Activated CD8-positive, alpha-beta T cell treated with anti-CD3 and anti-CD28 coated beads, Interleukin-2, amount 10 ng/mL, durations not matched to agents 7 days and 5 days (primary cell): Measurements from ENCODE around the gene AGBL1. TPM values are rescaled to one million over a fixed set of nuclear protein-coding genes. Genes with fewer than 3 reads are reported as not detected.

Experiments used
- ATAC-seq: fragments of 150-1000 bp; cut with Tn5 transposase; one replicate; pipeline ENCODE4 v1.10.0; 2021; ENCODE audit warnings: moderate library complexity
- CTCF ChIA-PET: fragments of 350-600 bp; sonication (Branson Sonifier 250); formaldehyde crosslinking; loops from one replicate; lab custom pipeline; 2021; ENCODE audit warnings: antibody characterized with exemption; lab: Charles Lee
- POLR2A ChIA-PET: fragments of 350-600 bp; sonication (Branson Sonifier 250); formaldehyde crosslinking; loops from one replicate; lab custom pipeline; 2021; ENCODE audit warnings: antibody characterized with exemption; lab: Charles Lee
- DNase-seq: peaks from one replicate; pipeline ENCODE4 v3.0.0-alpha.2; 2020
- H3K27ac Mint-ChIP-seq: one replicate; pipeline ENCODE4 v1.8.0; 2021; ENCODE audit warnings: mild to moderate bottlenecking, mixed read lengths
- H3K27me3 Mint-ChIP-seq: one replicate; pipeline ENCODE4 v1.8.0; 2021; ENCODE audit warnings: low read depth, mixed read lengths
- H3K36me3 Mint-ChIP-seq: one replicate; pipeline ENCODE4 v1.8.0; 2021; ENCODE audit warnings: low read depth, mixed read lengths
- H3K4me1 Mint-ChIP-seq: one replicate; pipeline ENCODE4 v1.8.0; 2021; ENCODE audit warnings: low read depth, mixed read lengths
- H3K4me3 Mint-ChIP-seq: one replicate; pipeline ENCODE4 v1.8.0; 2021; ENCODE audit warnings: mild to moderate bottlenecking, mixed read lengths
- H3K9me3 Mint-ChIP-seq: one replicate; pipeline ENCODE4 v1.8.0; 2022; ENCODE audit warnings: mixed read lengths; ENCODE audit not compliant: insufficient read depth
- total RNA-seq, 2 experiments: library from RNA; stranded (reverse); gene quantifications; one replicate each; pipeline ENCODE4 v1.2.3, GENCODE V29; 2021

AGBL1 gene
- total RNA-seq, 2 experiments from 2014 or later, result not detected

DNA sequence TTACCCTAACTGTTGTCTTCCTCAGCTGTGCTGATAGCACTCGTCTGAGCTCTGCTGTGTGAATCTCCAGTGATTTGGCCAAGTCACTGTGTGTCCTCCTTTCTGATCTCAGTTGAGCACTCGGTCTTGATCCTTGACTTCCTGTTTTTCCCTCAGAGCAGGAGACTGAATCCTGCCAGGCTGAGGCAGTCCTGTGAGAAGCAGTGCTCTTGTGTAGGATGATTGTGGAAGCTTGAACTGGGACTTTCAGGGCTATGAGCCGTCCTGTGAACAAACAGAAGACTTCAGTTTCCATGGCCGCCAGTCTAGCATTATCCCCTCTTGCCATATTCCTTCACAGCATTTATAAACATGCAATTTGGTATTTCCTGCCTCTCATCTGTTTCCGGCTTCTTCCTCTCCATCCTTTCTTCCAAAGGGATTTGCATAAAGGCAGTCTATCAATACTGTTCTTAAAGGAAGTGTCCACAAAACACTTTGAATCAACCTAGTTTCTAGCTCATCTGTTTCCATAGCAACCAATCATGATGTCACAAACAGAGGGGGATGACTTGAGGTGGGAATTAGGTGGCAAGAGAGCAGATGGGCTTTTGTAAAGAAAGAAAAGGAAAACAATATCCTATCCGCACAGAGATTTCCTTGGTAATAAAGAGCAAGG, 237.2 kb downstream of the AGBL1 start:
- DNase-seq (no peak), ATAC-seq (no peak)
- no peaks in the 10 kb centered on the region for H3K4me1 Mint-ChIP-seq
- H3K27me3 Mint-ChIP-seq, result no peaks in the 10 kb centered on the region
- POLR2A ChIA-PET, result no interaction called here
- CTCF ChIA-PET, result no interaction called here
- no peak overlapping the region for H3K4me3 Mint-ChIP-seq
- no peak overlapping the region for H3K27ac Mint-ChIP-seq
- no peaks in the 10 kb centered on the region for H3K36me3 Mint-ChIP-seq
- no peaks in the 10 kb centered on the region for H3K9me3 Mint-ChIP-seq

DNA sequence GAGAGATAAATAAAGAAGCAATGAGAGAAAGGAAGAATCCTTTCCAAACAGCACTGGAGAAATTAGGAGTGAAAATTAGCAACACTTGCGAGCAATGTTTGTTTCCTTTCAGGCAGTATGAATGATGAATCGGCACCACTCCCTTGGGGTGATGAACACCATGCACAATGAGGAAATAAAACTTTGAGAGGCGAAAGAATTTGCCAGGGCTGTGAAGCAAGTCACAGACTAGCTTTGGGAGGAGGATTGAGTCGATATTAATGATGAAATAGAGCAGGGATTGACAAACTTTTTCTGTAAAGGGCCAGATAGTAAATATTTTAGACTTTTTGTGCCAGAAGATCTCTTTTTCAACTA, 237.7 kb downstream of the AGBL1 start:
- no peaks in the 10 kb centered on the region for H3K9me3 Mint-ChIP-seq
- no peak overlapping the region for H3K27ac Mint-ChIP-seq
- DNase-seq (no peak), ATAC-seq (no peak)
- POLR2A ChIA-PET, result no interaction called here
- H3K36me3 Mint-ChIP-seq, result no peaks in the 10 kb centered on the region
- H3K27me3 Mint-ChIP-seq, result no peaks in the 10 kb centered on the region
- CTCF ChIA-PET, result no interaction called here
- H3K4me1 Mint-ChIP-seq, result no peaks in the 10 kb centered on the region
- no peak overlapping the region for H3K4me3 Mint-ChIP-seq

GRCh38 chr15:86322629-86323028, 243.0 kb downstream of the AGBL1 start:
- no peak for DNase-seq
- CTCF ChIA-PET, result no interaction called here
- POLR2A ChIA-PET, result no interaction called here
- no peak overlapping the region for H3K4me3 Mint-ChIP-seq
- no peaks in the 10 kb centered on the region for H3K27me3 Mint-ChIP-seq
- H3K36me3 Mint-ChIP-seq, result no peaks in the 10 kb centered on the region
- no peaks in the 10 kb centered on the region for H3K4me1 Mint-ChIP-seq
- no peak for ATAC-seq
- H3K9me3 Mint-ChIP-seq, result no peaks in the 10 kb centered on the region
- no peak overlapping the region for H3K27ac Mint-ChIP-seq

- DNase-seq (no peak), ATAC-seq (no peak)
- Mint-ChIP-seq H3K4me1 (no peaks in the 10 kb centered on the region), H3K9me3 (no peaks in the 10 kb centered on the region), H3K27me3 (no peaks in the 10 kb centered on the region), H3K4me3 (no peak overlapping the region), H3K36me3 (no peaks in the 10 kb centered on the region), H3K27ac (no peak overlapping the region)
- POLR2A ChIA-PET, result no interaction called here
- CTCF ChIA-PET, result no interaction called here
Measured at GRCh38 chr15:86327230-86327865, 247.7 kb downstream of the AGBL1 start.

GRCh38 chr15:86328658-86329057, 249.0 kb downstream of the AGBL1 start:
- Mint-ChIP-seq H3K27ac (no peak overlapping the region), H3K9me3 (no peaks in the 10 kb centered on the region), H3K36me3 (no peaks in the 10 kb centered on the region), H3K4me3 (no peak overlapping the region), H3K4me1 (no peaks in the 10 kb centered on the region), H3K27me3 (no peaks in the 10 kb centered on the region)
- DNase-seq (no peak), ATAC-seq (no peak)
- ChIA-PET CTCF (no interaction called here), POLR2A (no interaction called here)

- ChIA-PET CTCF (no interaction called here), POLR2A (no interaction called here)
- ATAC-seq (no peak), DNase-seq (no peak)
- Mint-ChIP-seq H3K27ac (no peak overlapping the region), H3K9me3 (no peaks in the 10 kb centered on the region), H3K4me1 (no peaks in the 10 kb centered on the region), H3K4me3 (no peak overlapping the region), H3K36me3 (no peaks in the 10 kb centered on the region), H3K27me3 (no peaks in the 10 kb centered on the region)
Measured at GRCh38 chr15:86329311-86330013, 249.8 kb downstream of the AGBL1 start.

GRCh38 chr15:86333819-86334218, 254.1 kb downstream of the AGBL1 start:
- DNase-seq, result no peak
- ChIA-PET POLR2A (no interaction called here), CTCF (no interaction called here)
- Mint-ChIP-seq H3K36me3 (no peaks in the 10 kb centered on the region), H3K4me1 (no peaks in the 10 kb centered on the region), H3K4me3 (no peak overlapping the region), H3K27me3 (no peaks in the 10 kb centered on the region), H3K27ac (no peak overlapping the region), H3K9me3 (no peaks in the 10 kb centered on the region)
- ATAC-seq, result no peak

- POLR2A ChIA-PET, result no interaction called here
- no peak for DNase-seq
- H3K27me3 Mint-ChIP-seq, result no peaks in the 10 kb centered on the region
Measured at GRCh38 chr15:86336051-86336788, 256.5 kb downstream of the AGBL1 start.

DNA sequence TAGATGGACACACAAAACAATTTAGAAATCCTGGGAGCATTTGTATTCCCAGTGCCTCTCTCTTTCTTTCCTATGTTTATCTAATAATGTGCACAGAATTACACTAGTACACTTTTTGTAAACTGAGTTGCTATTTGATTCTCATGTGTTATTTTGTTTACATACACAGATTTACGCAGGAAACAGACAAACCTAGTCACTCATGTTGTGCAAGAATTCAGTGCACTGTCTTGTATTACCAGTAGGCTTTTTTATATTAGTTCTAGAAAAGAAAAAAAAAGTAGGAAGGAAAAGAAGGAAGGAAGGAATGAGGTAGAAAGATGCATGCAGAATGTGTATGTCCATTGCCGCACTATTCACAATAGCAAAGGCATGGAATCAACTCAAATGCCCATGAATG, 257.4 kb downstream of the AGBL1 start:
- CTCF ChIA-PET, result no interaction called here
- POLR2A ChIA-PET, result no interaction called here
- Mint-ChIP-seq H3K27me3 (no peaks in the 10 kb centered on the region), H3K4me3 (no peak overlapping the region), H3K36me3 (no peaks in the 10 kb centered on the region), H3K27ac (no peak overlapping the region), H3K9me3 (no peaks in the 10 kb centered on the region), H3K4me1 (no peaks in the 10 kb centered on the region)
- DNase-seq, result no peak
- no peak for ATAC-seq

More at GRCh38 chr15:86336051-86336788, 256.5 kb downstream of the AGBL1 start:
- CTCF ChIA-PET, result no interaction called here
- Mint-ChIP-seq H3K36me3 (no peaks in the 10 kb centered on the region), H3K9me3 (no peaks in the 10 kb centered on the region), H3K4me3 (no peak overlapping the region), H3K4me1 (no peaks in the 10 kb centered on the region), H3K27ac (no peak overlapping the region)
- ATAC-seq, result no peak

DNA sequence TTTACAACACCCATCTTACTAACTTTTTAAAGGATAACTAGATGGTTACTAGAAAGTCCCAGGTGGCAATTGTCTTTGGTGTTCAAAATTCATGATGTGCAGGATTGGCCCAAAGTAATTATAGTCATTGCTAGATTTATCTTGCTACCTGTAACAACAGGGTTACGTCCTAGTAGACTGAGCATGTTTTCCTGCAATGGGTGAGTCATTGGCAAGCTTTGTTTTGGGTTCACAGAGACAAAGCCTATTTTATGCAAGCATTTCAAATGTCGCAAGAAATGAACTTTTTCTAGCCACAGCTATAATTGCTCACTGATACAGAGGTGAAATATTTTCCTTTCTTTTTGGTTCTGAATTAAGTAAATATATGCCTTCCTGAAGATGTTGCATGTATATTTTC, 267.6 kb downstream of the AGBL1 start:
- Mint-ChIP-seq H3K36me3 (no peaks in the 10 kb centered on the region), H3K4me1 (no peaks in the 10 kb centered on the region), H3K27me3 (no peaks in the 10 kb centered on the region), H3K4me3 (no peak overlapping the region), H3K27ac (no peak overlapping the region), H3K9me3 (no peaks in the 10 kb centered on the region)
- POLR2A ChIA-PET, result no interaction called here
- ATAC-seq (no peak), DNase-seq (no peak)
- CTCF ChIA-PET, result no interaction called here

GRCh38 chr15:86349565-86349964, 269.9 kb downstream of the AGBL1 start:
- no peak overlapping the region for H3K4me3 Mint-ChIP-seq
- no peaks in the 10 kb centered on the region for H3K27me3 Mint-ChIP-seq
- ChIA-PET POLR2A (no interaction called here), CTCF (no interaction called here)
- H3K27ac Mint-ChIP-seq, result no peak overlapping the region
- no peaks in the 10 kb centered on the region for H3K9me3 Mint-ChIP-seq
- no peaks in the 10 kb centered on the region for H3K36me3 Mint-ChIP-seq
- DNase-seq, result no peak
- ATAC-seq, result no peak
- no peaks in the 10 kb centered on the region for H3K4me1 Mint-ChIP-seq

GRCh38 chr15:86353213-86353612, 273.5 kb downstream of the AGBL1 start:
- no peak for ATAC-seq
- POLR2A ChIA-PET, result no interaction called here

More at GRCh38 chr15:86353213-86353612, 273.5 kb downstream of the AGBL1 start:
- no peaks in the 10 kb centered on the region for H3K27me3 Mint-ChIP-seq
- no peaks in the 10 kb centered on the region for H3K9me3 Mint-ChIP-seq
- H3K4me3 Mint-ChIP-seq, result no peak overlapping the region
- no peaks in the 10 kb centered on the region for H3K4me1 Mint-ChIP-seq
- DNase-seq, result no peak
- CTCF ChIA-PET, result no interaction called here
- no peak overlapping the region for H3K27ac Mint-ChIP-seq
- no peaks in the 10 kb centered on the region for H3K36me3 Mint-ChIP-seq
